Measurements from ENCODE around the gene FLYWCH2.

FLYWCH2 gene, protein sequence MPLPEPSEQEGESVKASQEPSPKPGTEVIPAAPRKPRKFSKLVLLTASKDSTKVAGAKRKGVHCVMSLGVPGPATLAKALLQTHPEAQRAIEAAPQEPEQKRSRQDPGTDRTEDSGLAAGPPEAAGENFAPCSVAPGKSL
- total RNA-seq, result 7.5 to 18.4 reads per million in 2 donors

DNA sequence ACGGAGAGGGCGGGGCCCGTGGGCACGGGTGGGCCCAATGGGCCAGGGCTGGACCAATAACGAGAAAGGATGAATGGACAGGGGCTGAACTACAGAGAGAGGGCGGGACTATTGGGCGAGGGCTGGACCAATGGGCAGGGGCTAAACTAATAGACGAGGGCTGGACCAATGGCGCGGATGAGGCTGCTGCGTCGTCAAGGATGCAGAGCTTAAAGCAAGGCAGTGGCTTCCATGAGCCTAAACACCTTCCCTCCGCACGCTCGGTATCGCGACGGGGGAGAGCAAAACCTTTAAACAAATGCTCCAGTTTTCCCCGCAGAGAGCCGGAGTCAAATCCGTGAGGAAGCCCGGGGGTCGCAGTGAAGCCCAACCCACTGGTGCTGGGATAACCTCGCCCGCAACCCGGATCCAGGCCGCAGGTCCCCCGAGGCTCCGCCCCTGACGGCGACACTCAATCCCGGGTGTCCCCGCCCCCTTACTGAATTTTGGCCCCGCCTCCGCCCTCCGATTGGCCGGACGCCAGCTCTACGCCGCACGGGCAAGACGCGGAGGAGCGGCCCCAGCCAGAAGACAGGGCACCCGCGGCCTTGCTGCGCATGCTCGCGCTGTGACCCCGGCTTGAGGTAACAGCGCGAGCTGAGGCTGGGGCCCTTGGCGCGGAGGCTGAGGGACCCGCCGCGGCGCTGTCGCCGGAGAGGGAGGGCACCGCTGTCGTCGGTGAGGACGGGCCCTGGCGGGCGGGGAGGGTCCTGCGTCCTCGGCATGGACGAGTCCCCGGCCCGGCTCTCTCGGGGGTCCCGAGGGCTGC, at the start of gene FLYWCH2:
FLYWCH2 (plus strand) TSS at position 566 of the 808 bp plus-strand sequence. CDS start 13,235 bp downstream, outside the sequence.
- DNase-seq, result peak; percentile 99

DNA sequence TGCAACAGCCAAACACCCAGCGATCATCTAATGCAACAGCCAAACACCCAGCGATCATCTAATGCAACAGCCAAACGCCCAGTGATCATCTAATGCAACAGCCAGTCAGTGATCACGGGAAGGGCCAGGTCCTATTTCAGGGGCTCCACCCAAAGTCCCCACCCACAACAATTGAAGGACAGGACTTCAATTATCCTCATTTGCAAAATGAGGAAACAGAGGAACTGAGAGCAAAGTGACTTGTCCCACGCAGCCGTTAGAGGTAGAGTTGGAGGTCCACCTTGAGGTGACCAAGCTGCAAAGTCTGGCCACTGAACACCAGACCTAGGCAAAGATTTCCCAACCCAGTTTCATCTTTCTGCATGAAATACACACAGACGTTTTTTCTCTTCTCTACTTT, 49.2 kb upstream of the FLYWCH2 start:
- no peak for DNase-seq

DNA sequence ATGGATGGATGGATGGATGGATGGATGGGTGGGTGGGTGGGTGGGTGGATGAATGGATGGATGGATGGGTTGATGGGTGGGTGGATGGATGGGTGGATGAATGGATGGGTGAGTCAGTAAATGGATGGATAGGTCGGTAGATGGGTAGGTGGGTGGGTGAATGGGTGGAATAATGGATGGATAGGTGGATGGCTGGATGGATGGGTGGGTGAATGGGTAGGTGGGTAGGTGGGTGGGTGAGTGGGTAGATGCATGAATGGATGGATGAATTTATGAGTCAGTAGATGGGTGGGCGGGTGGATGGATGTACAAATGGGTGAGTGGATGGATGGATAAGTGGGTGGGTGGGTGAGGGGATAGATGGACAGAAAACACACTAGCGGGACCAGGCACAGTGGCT, 48.0 kb upstream of the FLYWCH2 start:
- DNase-seq, result no peak

DNA sequence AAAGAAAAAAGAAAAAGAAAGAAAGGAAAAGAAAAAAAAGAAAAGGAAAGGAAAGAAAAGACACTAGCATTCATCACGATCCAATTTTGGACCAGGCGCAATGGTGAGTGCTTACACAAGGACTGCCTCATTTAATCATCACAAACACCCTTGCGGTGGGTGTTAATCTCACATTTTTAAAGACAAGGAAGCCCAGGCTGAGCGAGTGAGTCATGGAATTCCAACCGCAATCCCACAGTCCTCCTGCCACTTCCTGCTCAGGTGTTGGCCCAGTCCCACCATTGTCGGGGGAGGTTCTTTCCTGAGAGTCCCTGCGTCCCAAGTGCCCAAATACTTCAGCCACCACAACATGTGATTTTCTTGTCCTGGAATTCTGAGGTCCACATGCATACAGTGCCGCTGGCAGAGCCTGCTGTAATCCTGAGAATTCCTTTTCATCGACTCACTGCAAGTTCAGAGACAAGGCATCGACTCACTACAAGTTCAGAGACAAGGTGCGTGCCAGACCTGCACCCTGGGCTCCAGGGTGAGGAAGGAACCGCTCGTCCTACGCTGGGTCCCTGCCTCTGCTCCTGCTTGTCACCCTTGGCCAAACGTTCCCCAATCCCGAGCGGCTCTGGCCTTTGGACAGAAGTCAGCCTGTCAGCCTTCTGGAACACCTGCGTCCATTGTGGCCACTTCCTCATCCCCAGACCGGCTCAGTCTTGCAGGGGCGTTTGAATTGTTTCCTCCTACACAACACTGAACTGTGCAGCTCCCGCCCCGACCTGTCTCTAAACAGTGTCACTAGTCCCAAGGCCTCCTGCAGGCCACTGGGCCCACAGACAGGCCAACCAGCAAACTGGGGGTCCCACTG, 47.1 kb upstream of the FLYWCH2 start:
- no peak for DNase-seq

DNA sequence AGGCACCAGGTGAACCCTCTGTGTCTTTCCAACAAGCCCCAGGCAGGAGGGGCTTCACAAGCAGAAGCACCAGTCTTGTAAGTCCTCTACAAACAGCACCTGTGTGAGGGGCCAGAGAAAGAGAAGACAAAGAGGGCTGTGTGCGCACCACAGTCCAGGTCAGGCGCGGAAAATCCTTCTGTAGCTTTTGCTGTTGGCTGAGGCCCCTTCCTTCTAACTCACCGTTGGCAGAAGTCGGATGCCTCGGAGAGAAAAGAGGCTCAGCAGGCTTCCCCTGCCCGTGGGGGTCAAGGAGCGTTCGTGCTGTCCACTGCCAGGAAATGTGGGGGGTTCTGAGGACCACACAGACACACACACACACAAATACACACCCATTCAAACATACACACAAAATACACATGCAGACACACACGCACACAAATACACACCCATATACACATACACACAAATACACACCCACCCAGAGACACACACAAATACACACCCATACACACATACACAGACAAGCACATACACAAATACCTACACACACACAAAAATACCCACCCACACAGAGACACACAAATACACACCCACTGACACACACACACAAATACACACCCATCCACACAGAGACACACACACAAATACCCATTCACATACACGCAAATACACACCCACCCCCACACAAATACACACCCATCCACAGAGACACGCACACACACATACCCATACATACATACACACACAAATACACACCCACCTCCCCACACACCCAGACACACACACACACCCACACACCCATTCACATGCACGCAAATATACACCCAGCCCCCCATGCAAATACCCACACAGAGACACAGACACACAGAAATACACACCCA, 46.1 kb upstream of the FLYWCH2 start:
- no peak for DNase-seq

DNA sequence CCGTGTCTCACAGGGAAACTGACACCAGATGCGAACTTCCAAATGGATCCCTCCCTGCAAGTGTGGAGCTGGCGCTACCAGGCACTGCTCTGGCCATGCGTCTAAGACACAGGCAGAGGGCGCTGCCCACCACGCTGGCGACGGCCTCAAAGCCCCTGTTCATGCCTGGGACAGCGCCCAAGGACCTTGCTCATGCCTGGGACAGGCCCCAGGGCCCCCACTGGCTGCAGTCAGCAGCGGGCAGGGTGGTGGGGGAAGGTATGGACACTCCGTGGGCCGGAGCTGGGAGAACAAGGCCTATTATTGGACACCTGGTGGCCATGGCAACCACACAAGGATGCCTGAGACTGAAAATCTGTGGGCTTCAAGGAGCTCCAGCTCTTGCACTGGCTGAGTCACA, 44.1 kb upstream of the FLYWCH2 start:
- DNase-seq, result peak; percentile 35

DNA sequence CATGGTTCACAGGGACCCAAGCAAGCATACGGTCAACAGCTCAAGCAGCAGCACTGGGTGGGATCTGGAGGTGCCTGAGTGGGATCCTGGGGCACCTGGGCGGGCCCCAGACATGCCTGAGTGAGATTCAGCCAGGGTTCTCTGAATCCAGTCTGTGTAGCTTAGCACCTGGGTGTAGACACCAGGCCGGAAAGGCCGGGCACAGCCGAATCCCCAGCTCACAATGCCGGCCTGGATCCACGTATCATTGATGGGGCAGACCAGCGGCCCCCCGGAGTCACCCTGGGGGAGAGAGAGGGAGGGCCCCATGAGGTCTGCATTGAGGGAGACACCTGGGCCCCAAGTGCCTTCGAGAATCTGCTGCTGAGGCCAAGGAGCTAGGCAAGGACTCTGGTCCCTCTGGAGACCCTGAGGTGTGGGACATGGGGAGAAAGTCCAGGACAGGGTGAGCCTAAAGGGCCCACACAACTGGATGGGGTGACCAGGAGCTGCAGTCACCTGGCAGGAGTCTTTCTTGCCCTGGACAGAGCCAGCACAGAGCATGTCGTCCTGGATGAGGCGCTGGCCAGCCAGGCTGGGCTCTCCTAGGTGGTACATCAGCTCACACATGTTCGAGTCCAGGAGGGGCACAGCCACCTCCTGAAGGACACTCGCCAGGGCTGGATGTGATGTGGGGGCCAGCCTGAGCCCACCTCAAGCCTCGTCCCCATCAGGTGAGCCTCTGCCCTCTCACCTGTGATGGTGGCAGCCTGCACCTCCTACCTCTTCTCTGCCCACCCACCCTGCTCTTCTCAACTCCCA, 43.2 kb upstream of the FLYWCH2 start:
- DNase-seq, result no peak

DNA sequence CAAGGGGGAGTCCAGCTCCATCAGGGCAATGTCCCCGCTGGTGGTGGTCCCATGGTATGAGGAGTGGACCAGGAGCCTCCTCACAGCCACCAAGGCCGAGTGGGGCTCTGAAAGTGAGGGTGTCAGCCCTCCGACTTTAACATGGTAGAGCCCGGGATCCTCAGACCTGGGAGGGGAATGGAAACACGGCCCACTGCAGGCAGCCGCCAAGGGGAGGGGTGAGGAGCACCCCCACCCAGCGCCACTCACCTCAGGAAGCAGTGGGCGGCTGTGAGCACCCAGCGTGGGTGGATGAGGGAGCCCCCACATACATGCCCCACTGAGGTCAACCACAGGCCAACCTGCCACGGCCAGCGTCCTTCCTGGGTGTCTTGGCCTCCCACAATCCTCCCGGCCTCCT, 42.1 kb upstream of the FLYWCH2 start:
- no peak for DNase-seq

DNA sequence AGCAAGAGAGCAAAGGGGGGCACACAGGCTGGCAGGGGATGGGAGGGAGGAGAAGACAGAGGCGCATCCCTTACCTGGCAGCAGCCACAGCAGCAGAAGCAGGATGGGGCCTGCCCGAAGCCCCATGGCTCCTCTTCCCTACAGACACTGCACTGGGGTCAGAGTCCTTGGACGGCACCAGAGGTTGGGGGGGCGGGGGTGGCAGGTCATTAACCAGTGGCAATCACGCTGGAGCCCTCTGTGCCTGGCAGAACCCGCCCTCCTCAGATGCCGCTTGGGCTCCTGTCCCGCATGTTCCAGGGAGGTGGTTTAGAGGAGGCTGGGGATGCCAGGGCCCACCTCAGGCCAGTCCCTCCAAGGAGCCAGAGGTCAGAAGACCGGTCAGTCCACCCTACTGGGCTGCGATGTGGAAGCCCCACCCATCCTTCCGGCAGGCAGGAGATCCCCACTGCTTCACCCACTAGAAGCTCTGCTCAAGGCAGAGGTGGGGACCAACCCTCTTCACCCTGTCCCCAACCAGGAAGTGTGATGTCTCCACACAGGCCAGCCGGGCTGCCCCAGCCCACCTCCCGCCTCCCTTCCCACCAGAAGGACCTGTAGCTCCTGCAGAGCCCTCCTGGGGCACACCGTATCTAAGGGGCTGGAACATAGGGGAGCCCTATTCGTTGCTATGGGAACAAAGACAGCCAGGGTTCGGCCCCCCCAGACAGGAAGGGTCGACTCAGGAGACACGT, 41.2 kb upstream of the FLYWCH2 start:
- DNase-seq, result no peak

DNA sequence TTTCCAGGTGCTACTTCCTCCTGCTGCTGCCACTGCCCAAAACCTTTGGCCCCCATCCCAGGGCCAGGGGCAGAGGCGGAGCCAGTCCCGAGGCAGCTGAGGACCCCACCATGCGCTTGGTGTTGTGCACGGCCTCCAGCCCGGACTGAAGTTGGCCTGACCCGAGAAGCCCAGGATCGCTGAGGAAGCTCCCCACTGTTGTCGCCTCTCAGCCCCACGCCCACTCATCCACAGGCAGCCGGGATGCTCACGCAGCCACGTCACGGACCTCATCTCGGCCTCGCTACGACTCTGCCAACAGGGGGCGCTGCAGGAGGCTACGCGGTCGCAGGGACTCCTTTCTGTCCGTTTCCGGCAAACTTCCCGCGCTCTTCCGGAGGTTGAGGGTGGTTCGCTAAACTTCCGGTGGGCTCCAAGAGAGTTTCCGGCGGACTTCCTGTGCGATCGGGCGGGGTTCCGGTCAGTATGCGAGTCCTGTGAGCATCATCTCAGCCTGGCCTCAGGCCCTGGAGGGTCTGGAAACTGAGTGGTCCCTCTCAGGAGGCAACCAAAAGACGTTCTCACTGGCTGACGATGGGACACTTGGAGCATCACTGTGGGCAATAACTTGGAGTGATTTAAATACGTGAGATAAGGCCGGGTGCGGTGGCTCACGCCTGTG, 40.5 kb upstream of the FLYWCH2 start:
- DNase-seq, result peak; percentile 54

DNA sequence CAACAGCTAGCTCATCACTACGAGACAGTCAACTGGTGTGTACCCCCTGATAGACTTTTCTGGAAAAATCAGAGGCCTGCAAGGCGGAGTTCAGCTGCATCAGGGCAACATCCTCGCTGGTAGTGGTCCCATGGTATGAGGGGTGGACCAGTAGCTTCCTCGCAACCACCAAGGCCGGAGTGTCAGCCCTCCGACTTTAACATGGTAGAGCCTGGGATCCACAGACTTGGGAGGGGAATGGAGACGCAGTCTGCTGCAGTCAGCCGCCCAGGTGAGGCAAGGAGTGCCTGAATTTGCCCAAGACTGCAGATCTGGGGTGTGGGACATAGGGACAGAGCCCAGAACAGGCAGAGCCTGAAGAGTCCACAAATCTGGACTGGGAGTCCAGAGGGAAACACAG, 39.5 kb upstream of the FLYWCH2 start:
- DNase-seq, result no peak

DNA sequence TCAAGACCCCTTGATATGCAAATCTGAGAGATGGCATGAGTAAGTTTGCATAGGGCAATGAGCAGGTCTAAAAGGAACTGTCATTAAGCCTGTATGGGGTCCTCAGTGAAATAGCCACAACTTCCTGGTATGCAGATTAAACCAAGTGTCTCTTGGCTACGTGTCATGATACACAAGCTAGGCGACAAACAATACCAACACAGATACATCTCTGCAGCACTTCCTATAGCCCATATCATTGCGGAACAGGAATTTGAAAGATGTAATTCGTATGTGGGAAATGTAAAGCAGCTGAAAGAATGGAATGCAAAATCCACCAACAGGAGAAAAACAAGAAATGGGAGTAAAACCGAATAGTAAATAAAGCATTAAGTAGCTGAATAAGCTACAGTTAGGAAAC, 37.9 kb upstream of the FLYWCH2 start:
- DNase-seq, result no peak

DNA sequence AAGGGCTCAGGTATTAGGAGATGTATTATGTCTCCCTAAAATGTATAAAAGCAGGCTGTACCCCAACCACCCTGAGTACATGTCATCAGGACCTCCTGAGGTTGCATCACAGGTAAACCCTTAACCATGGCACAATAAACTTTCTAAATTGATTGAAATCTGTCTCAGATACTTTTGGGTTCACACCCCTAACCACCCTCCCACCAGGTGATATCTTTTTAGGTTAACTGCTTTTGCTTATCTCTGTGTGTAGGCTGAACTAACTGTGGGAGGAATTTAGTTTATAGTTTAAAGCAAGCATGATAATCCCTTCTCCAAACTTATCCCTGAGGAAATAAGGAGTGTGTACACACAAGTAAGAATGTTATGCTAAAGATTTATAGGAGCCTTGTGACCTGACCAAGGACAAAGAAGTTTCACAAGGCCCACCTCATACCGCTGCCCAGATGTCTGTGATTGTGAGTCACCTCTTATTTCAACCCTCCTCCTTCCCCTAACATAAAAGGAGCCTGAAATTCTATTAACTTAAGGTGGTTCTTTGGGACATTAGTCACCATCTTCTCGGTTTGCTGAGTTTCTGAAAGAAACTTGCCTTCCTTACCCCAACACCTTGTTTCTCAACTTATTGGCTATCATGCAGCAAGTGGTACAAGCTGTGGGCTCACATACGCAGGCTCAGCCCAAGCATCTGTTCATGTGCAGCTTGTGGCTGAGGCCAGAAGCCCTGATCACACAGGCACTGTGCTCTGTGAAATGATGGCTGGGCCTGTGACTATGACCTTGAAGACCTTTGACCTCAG, 36.3 kb upstream of the FLYWCH2 start:
- DNase-seq, result no peak

DNA sequence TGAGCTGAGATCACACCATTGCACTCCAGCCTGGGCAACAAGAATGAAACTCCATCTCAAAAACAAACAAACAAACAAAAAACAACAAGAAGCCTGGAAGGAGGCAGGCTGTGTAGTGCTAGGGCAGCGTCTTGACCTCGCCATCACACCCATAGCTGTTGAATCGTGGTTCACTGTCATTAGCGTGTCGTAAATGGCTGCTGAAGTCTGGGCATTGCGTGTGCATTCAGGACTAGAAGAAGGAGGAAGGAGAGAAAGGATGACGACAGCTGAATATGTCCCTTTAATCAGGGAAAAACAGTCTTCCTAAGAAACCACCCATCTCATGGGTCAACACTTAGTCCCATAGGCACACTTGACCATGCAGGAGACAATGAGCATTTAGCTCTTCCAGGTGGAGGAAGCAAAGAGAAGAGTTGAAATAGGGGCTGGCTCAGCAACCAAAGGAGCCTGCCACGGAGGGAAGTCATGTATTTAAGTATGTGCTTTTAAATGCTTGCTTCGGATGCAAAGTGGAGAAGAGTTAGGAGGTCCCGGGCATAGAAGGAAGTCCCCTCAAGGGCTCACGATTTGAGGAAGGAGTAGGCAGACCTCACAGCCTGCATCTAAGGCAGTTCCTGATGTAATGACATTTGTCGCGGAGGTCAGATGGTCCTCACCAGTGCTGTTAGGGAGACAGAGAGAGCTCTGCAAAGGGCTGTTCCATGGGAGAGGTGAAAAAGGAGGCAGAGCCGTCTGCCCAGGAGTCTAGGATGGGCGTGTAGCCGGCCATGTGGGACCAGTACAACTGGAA, 33.9 kb upstream of the FLYWCH2 start:
- DNase-seq, result no peak

DNA sequence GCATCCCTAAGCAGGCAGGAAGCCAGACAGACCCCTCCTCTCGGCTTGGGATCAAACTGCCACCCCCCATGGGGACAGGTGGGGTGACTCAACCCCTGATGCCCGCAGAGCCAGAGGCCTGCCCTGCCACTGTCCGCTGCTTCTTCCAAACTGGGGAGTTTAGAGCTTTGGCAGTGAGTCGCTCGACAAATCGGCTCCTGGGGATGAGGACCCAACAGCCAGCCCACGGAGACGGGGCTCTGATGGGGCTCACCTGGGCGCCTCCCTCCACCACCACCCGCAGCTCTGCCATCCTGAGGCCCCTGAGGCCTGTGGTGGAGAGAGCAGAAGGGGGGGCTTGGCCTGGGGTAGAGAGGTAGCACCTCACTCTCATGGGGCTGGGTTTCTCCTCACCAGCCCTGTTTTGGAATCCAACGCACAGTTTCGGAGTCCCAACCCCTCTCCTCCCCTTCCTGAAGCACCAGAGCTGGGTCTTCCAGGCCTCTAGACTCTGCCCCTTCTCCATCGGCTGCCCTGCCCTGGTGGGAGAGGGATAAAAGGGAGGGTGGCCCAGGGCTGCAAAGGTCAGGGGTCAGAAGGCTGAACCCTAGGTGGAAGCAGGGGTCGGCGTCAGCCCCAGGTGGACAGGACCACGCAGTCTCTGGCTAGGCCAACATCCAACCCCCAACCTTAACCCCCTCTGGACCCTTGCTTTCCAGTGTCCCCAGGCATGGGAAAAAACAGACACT, 30.8 kb upstream of the FLYWCH2 start:
- DNase-seq, result no peak

DNA sequence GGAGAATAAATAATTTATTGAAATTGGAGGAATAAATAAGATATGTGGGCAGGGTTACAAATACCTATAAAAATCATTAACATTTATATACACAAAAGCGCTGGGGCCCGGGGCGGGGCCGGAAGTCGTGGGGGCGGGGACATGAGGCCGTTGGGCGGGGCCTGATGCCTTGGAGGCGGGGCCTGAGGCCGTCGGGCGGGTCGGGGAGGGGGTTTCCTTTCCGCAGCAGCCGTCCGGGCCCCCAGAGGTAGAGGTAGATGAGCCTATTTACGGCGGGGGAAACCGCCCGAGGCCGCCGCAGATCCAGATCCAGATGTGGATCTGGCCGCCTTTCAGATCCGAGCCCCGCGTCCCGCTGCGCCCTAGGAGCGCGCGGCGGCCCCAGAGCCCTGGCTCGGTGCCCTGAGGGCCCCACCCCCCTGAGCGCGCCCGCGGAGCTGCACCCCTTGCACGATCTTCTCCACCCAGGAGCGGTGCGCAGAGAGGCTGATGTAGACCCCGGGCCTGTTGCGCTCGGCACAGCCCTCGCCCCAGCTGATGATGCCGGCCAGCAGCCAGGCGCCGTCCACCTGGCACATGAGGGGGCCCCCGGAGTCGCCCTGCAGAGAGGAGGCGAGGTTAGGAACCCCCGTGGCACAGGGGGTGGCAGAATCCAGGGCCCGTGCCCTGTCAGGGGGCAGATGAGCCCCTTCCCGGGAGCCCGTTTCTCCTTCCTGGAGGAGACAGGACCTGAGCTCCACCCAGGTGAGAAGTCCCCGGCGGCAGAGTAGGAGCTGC, 30.1 kb upstream of the FLYWCH2 start:
- DNase-seq, result no peak

DNA sequence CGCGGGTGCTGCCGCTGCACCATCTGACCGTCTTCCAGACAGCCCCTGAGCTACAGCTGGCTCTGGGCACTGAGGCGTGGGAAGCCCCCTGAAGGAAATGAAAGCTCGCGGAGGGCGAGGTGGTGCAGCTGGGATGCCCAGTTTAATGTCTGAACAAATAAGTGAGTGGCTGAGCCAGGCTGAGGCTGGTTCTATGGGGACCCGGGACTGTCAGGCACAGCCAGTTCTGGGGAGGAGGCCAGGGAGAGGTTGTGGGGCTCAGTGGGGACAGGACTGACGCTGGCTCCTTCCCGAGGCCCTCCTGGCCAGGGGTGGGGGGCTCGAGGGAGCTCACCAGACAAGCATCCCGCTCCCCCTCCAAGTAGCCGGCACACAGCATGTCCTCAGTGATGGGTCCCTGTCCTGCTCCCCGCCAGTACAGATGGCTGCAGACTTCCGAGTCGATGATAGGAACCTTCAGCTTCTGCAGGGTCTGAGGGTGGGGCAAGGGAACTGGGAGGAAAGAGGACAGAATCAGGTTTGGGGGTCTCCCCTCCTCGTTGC, 29.4 kb upstream of the FLYWCH2 start:
- no peak for DNase-seq
